Activated CD4-positive, alpha-beta T cell treated with anti-CD3 and anti-CD28 coated beads for 1 hour (primary cell): ENCODE measurements around the gene PIP5KL1.
A peak's percentile ranks its signal among the peaks of the same experiment; 100 is the strongest.

Experiments used
- DNase-seq: peaks from one replicate; pipeline ENCODE4 v3.0.0-alpha.2; 2020

The PIP5KL1 gene

GRCh38 chr9:127928676-127929624 is 1.6 kb downstream of the PIP5KL1 start:
- no peak for DNase-seq

- DNase-seq: no peak
These were observed 2.4 kb downstream of the PIP5KL1 start for GRCh38 chr9:127927988-127928675.

GRCh38 chr9:127927201-127927987 is 3.2 kb downstream of the PIP5KL1 start:
- DNase-seq: peak; percentile 62

GRCh38 chr9:127926906-127927200 is 3.7 kb downstream of the PIP5KL1 start:
- no peak for DNase-seq

GRCh38 chr9:127925959-127926905 is 4.3 kb downstream of the PIP5KL1 start:
- no peak for DNase-seq

GRCh38 chr9:127924736-127925444 is 5.7 kb downstream of the PIP5KL1 start:
- no peak for DNase-seq

GRCh38 chr9:127923771-127924170 is 6.8 kb downstream of the PIP5KL1 start:
- no peak for DNase-seq

GRCh38 chr9:127923046-127923445 is 7.5 kb downstream of the PIP5KL1 start:
- DNase-seq: no peak

- peak; percentile 71 for DNase-seq
These were observed 8.9 kb downstream of the PIP5KL1 start for GRCh38 chr9:127921557-127922120.

- DNase-seq: no peak
These were observed 9.8 kb downstream of the PIP5KL1 start for GRCh38 chr9:127920794-127921193.

GRCh38 chr9:127919253-127919815 is 11.2 kb downstream of the PIP5KL1 start:
- no peak for DNase-seq

GRCh38 chr9:127918183-127919107 is 12.1 kb downstream of the PIP5KL1 start:
- DNase-seq: no peak

- no peak for DNase-seq
These were observed 13.0 kb downstream of the PIP5KL1 start for GRCh38 chr9:127917603-127918002.

GRCh38 chr9:127916720-127917581 is 13.6 kb downstream of the PIP5KL1 start, which contains the start of gene ST6GALNAC4:
Gene ST6GALNAC4 (minus strand): TSS chr9:127917041. CDS start chr9:127916419, 622 bp downstream.
- DNase-seq: peak; percentile 88

- no peak for DNase-seq
These were observed 14.5 kb downstream of the PIP5KL1 start for GRCh38 chr9:127915801-127916719.

- DNase-seq: no peak
These were observed 15.2 kb downstream of the PIP5KL1 start for GRCh38 chr9:127915325-127915752.

GRCh38 chr9:127913682-127914081 is 16.9 kb downstream of the PIP5KL1 start:
- DNase-seq: no peak
